Natural killer cell treated with Interleukin-12 subunit alpha and Interleukin-12 subunit beta and Interleukin-15 and Interleukin-18, amount 100 ng/mL, for 72 hours (primary cell): Measurements from ENCODE around the gene PPP1R1C. TPM values are rescaled to one million over a fixed set of nuclear protein-coding genes. Genes with fewer than 3 reads are reported as not detected.

Experiments used
- ATAC-seq, 2 donors: fragments of 150-1000 bp; cut with Tn5 transposase in 1 of 2; sonication (Bioruptor Pico), chemical (Tn5 transposase) in 1 of 2; 2 replicates each; pipeline ENCODE4 v1.10.0; 2021
- DNase-seq: peaks from one replicate; pipeline ENCODE4 v3.0.0; 2022; ENCODE audit warnings: low spot score
- H3K27ac Mint-ChIP-seq, 2 donors: 1 replicate in 1 of 2; 2 replicates in 1 of 2; pipeline ENCODE4 v1.8.0; 2022; ENCODE audit warnings: mixed read lengths in 2 of 2, mild to moderate bottlenecking in 1 of 2, moderate library complexity in 1 of 2
- H3K27me3 Mint-ChIP-seq, 2 donors: 1 replicate in 1 of 2; 2 replicates in 1 of 2; pipeline ENCODE4 v1.8.0; 2022; ENCODE audit warnings: mixed read lengths in 2 of 2
- H3K36me3 Mint-ChIP-seq: one replicate; pipeline ENCODE4 v1.8.0; 2022; ENCODE audit warnings: mixed read lengths
- H3K4me1 Mint-ChIP-seq, 2 donors: 1 replicate in 1 of 2; 2 replicates in 1 of 2; pipeline ENCODE4 v1.8.0; 2022; ENCODE audit warnings: low read depth in 2 of 2, mixed read lengths in 2 of 2, mild to moderate bottlenecking in 1 of 2
- H3K4me3 Mint-ChIP-seq: one replicate; pipeline ENCODE4 v1.8.0; 2022; ENCODE audit warnings: mixed read lengths
- H3K9me3 Mint-ChIP-seq: 2 replicates; pipeline ENCODE4 v1.8.0; 2022; ENCODE audit warnings: mixed read lengths
- total RNA-seq, 2 donors: library from RNA; stranded (reverse); gene quantifications; one replicate each; pipeline ENCODE4 v1.2.3, GENCODE V29; 2022

The PPP1R1C gene
- total RNA-seq, 2 donors from 2014 or later, result not detected

DNA sequence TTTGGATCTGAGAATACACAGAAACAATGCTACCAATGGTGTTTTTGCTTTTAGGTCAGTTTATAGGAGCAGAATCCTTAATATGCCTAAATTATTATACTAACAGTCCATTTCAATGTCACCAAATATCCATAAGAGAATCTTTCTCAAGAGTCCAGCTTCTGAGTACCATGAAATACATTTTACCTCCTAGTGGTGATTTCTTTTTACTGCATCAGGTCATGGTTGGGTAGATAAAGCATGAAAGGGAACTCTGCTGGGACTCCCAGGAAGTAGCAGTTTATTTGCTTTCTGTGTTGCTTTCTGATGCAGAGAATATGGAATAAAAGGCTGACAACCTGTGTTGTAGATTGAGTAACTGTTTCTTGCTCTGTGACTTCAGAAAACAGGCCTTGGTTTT is 115.6 kb downstream of the PPP1R1C start:
- DNase-seq (no peak), ATAC-seq (no peak)
- no peaks in the 10 kb centered on the region for H3K36me3 Mint-ChIP-seq
- no peak overlapping the region for H3K4me3 Mint-ChIP-seq
- peaks cover 0 to 4% of the 10 kb centered on the region in 2 donors for H3K27me3 Mint-ChIP-seq
- no peaks in the 10 kb centered on the region for H3K9me3 Mint-ChIP-seq
- no peak overlapping the region for H3K27ac Mint-ChIP-seq
- no peaks in the 10 kb centered on the region for H3K4me1 Mint-ChIP-seq

DNA sequence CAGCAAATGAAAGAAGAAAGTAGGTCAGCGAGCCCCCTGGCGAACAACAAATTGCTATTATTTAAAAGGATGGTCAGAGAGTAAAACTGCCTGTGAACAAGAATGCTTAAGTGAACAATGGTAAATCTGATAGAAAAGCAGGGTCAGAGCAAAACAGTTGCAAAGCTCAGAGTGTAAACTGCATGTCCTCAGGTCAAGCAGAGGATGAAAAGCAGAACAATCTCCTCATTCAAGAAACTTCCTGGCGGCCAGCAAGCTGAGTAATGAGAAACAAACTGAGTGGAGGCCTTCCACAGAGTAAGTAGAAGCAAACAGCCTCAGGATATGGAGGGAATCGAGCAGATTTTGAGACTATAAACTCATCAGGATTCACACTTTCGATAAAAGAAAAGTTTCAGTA is 117.9 kb downstream of the PPP1R1C start:
- Mint-ChIP-seq H3K27me3 (no peaks in the 10 kb centered on the region), H3K4me3 (no peak overlapping the region), H3K36me3 (no peaks in the 10 kb centered on the region), H3K27ac (no peak overlapping the region), H3K9me3 (no peaks in the 10 kb centered on the region), H3K4me1 (no peaks in the 10 kb centered on the region)
- no peak for DNase-seq
- no peak for ATAC-seq

DNA sequence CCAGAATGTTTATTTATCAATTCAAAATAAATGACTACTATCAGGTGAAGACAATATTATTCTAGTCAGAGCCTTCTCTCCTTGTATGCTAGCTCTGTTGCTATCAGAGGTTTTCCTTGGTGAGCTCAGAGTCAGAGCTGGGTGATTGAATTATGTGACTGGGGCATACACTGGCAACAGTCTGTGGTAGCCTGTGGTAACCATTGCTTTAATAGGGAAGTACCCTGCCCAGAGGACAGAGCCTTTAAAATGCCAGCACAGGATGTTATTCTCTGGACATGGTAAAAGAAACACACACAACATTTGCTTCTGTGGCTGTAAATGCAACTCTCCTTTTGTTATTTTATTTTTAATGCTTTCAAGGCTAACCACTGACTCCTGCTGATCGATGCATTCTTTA is 124.7 kb downstream of the PPP1R1C start:
- Mint-ChIP-seq H3K27me3 (no peaks in the 10 kb centered on the region), H3K9me3 (no peaks in the 10 kb centered on the region), H3K36me3 (no peaks in the 10 kb centered on the region), H3K4me3 (no peak overlapping the region), H3K27ac (no peak overlapping the region), H3K4me1 (no peaks in the 10 kb centered on the region)
- ATAC-seq (no peak), DNase-seq (no peak)

DNA sequence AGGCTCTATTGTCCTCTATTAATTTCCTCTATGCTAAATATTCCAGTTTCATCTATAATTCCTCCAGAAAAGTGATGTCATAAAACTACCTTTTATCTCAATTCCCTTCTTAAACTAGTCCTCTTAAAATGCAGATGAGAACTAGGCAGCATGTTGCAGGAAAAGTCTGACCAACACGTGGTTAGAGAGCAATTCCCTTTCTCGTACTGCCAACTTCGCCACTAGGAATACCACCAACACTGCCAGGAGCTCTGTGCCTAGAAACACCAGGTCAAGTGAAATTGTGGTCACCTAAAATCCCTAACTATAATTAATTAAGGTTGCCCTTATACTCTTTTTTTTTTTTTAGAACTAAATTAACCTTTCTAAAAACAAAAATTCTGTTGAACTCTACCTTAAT is 127.7 kb downstream of the PPP1R1C start:
- H3K27ac Mint-ChIP-seq, result no peak overlapping the region
- H3K36me3 Mint-ChIP-seq, result no peaks in the 10 kb centered on the region
- H3K4me1 Mint-ChIP-seq, result no peaks in the 10 kb centered on the region
- no peak for ATAC-seq
- no peak for DNase-seq
- peaks cover 3% of the 10 kb centered on the region for H3K9me3 Mint-ChIP-seq
- H3K4me3 Mint-ChIP-seq, result no peak overlapping the region
- no peaks in the 10 kb centered on the region for H3K27me3 Mint-ChIP-seq

DNA sequence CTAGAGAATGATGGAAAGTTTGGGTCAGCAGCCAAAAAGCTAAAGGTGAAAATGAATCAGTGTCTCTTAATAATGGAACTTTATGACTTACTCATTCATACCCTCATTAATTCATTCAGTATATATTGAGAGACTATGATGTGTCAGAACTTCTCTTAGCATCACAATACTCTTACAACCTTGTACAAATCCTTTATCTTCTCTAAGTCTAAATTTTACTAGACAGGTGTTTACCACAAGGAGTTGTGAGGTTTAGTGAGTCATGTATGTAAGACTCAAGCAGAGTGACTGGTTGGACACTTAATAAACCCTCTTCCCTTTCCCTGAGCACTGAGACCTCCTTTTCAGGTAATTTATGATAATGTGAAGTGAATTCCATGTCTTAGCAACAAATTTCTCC is 129.6 kb downstream of the PPP1R1C start:
- Mint-ChIP-seq H3K27ac (no peak overlapping the region), H3K9me3 (peaks cover 3% of the 10 kb centered on the region), H3K4me1 (no peaks in the 10 kb centered on the region), H3K36me3 (no peaks in the 10 kb centered on the region), H3K4me3 (no peak overlapping the region), H3K27me3 (no peaks in the 10 kb centered on the region)
- no peak for DNase-seq
- no peak for ATAC-seq

DNA sequence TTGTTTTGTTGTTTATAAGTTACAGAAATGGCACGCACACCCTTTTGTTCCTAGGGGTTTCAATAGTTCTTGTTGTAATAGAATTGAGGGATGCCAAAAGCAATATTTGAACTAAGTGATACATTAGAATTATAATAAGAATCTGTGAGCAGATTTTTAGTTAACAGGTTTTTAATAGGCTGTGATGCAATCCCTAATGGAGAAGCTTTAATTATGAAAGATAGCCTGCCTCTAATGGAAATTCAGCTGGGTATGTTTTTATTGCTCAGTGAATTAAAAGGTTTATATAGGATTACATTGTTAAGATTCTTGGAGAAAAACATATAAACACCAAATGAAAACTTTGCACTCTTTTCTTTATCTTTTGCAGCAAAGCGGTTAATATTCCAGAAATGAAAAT is 131.1 kb downstream of the PPP1R1C start:
- ATAC-seq, result no peak
- no peaks in the 10 kb centered on the region for H3K27me3 Mint-ChIP-seq

DNA sequence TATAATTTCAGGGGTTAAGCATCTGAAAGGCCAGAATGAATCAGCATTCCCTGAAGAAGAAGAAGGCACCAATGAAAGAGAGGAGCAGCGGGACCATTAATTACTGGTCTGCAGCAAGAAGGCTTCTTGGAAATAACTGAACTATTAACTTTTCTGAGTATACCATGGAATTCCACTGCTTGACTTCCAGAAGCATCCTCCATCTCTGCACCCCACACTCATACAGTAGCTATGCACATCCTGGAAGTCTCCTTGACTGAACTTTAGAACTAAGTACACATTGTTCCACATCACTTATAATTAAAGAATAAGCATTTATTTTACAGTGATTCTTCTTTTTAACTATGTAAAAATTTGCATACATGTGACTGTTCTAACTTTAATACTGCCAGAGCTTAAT is 131.5 kb downstream of the PPP1R1C start:
- Mint-ChIP-seq H3K4me3 (no peak overlapping the region), H3K27ac (no peak overlapping the region), H3K27me3 (no peaks in the 10 kb centered on the region), H3K9me3 (peaks cover 6% of the 10 kb centered on the region), H3K4me1 (no peaks in the 10 kb centered on the region), H3K36me3 (no peaks in the 10 kb centered on the region)
- no peak for DNase-seq
- no peak for ATAC-seq

More for the DNA sequence above, 131.1 kb downstream of the PPP1R1C start:
- DNase-seq, result no peak
- Mint-ChIP-seq H3K9me3 (peaks cover 5% of the 10 kb centered on the region), H3K27ac (no peak overlapping the region), H3K4me3 (no peak overlapping the region), H3K36me3 (no peaks in the 10 kb centered on the region), H3K4me1 (no peaks in the 10 kb centered on the region)

DNA sequence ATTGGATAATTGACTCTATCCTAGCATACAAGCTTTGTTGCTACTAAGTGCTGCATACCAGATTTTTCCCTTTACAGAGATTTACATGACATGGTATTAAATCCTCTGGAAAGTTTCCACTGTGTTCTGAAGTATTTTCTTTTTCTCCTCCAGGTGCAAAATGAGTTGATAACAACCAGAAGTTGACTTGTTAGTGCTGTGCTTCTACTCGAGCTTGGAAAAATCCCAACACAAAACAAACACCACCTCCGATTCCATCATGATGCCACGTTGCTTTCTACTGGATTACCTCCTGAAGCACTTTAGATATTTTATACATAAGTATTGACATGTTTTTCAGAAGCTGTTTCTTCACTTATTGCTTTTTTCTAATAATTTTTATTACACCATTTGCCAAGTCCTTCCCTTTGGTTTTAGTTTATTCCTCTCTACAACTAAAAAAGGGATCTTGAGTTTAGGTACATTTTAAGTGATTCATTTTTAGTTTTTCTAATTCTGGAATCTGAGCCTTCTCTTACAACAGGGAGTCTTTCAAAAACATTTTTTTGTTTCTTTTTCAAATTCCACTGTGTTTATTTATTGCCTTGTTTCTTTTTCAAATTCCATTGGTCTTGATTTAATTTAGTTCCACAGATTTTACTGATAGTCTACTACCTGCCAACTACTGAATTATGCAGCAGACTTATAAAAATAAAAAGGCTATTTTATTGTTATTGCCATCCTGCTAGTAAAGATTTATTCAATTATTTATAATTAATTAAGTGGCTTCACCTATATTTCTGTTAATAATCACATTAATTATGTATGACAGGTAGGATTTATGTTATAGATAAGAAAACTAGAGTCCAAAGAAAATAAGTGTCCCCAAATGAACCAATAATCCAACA is 143.4 kb downstream of the PPP1R1C start:
- H3K4me1 Mint-ChIP-seq, result no peaks in the 10 kb centered on the region
- DNase-seq (no peak), ATAC-seq (no peak)
- no peaks in the 10 kb centered on the region for H3K27me3 Mint-ChIP-seq
- H3K9me3 Mint-ChIP-seq, result no peaks in the 10 kb centered on the region
- H3K27ac Mint-ChIP-seq, result no peak overlapping the region
- no peaks in the 10 kb centered on the region for H3K36me3 Mint-ChIP-seq
- no peak overlapping the region for H3K4me3 Mint-ChIP-seq

DNA sequence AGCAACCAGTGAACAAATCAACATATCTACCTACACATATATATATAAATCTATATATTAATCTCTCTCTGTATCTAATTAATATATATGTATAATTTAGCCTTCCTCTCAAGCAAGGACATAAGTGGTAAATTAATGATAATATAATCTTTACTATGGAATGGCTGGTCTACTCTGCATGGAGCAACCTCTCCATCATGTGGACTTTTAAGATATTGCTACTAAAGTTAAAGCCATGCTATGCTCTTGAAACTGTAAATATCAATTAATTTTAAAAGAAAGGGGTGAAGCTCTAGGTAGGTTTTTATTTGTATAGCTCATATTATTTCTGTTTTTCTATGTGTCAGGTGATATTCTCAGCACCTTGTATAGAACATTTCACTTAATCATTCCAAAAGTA is 147.0 kb downstream of the PPP1R1C start:
- no peaks in the 10 kb centered on the region for H3K27me3 Mint-ChIP-seq
- no peaks in the 10 kb centered on the region for H3K4me1 Mint-ChIP-seq
- H3K4me3 Mint-ChIP-seq, result no peak overlapping the region
- DNase-seq (no peak), ATAC-seq (no peak)
- H3K36me3 Mint-ChIP-seq, result no peaks in the 10 kb centered on the region
- no peaks in the 10 kb centered on the region for H3K9me3 Mint-ChIP-seq
- H3K27ac Mint-ChIP-seq, result no peak overlapping the region

DNA sequence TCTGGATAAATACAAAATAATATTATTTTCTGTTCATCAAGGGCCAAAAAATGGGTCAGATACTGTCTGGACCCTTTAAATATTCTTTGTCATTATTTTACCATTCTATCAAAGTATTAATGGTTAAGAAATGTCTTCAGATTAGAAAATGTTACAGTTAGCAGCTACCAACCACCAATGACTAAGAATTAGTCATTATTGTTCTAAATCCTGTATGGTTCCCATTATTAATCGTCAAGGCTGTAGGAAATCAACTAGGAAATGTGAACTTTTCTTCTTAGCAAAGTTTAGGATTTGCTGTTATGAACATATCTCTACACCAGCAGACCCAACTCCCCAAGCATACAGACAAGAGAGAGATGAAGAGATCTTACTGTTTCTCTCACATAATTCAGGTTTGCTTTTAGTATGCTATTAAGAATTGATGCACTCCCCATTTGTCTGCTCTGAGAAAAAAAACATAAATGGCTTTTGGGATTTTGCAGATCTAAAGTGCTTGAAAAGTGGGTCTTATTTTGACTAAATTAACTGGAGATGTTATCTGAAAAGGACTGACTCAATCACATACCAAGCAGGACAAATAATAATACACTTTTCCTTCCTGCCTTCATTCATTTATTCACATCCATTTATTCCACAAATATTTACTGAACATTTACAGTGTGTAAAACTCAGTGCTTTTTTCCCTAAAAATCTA is 147.7 kb downstream of the PPP1R1C start:
- no peak overlapping the region for H3K27ac Mint-ChIP-seq
- no peak overlapping the region for H3K4me3 Mint-ChIP-seq
- DNase-seq, result no peak
- H3K4me1 Mint-ChIP-seq, result no peaks in the 10 kb centered on the region
- no peak for ATAC-seq
- H3K36me3 Mint-ChIP-seq, result no peaks in the 10 kb centered on the region
- H3K27me3 Mint-ChIP-seq, result peaks cover 0 to 7% of the 10 kb centered on the region in 2 donors
- no peaks in the 10 kb centered on the region for H3K9me3 Mint-ChIP-seq

DNA sequence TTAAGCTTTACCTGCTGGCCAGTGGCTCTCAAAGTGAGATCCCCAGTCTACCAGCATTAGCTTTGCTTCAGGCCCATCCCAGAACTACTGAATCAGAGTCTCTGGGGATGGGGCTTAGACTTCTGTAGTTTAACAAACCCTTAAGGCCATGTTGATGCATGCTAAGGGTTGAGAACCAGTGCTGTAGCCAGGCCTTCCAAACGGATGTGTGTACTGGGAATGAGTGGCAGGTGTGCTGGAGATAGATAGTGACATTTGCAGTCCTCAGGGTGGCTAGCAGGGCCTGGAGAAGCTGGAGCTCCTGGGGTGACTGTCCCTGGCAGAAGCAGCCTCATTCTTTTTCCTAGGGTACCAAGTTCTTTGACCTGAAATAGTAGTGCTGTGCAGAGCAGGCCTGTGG is 148.5 kb downstream of the PPP1R1C start:
- no peaks in the 10 kb centered on the region for H3K4me1 Mint-ChIP-seq
- no peak overlapping the region for H3K27ac Mint-ChIP-seq
- ATAC-seq (peak; percentile 9 to 36), DNase-seq (no peak)
- no peak overlapping the region for H3K4me3 Mint-ChIP-seq
- peaks cover 0 to 7% of the 10 kb centered on the region in 2 donors for H3K27me3 Mint-ChIP-seq
- no peaks in the 10 kb centered on the region for H3K36me3 Mint-ChIP-seq
- no peaks in the 10 kb centered on the region for H3K9me3 Mint-ChIP-seq

DNA sequence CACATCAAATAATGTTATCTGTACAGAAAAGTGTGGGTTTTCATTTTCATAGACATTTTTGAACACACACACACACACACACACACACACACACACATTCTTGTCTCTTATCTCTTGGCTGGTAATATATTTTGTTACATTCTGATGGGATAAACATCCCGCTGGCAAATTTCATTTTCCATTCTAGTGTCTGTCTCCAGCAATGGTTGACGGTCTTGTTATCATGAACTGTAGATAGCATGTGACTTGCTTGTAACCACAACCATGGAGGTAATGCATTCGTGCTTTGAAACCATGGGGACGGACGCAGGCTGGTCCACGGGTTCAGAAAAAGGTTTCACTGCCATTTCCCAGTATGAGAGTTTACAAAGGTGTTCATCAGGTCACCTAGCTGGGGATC is 156.4 kb downstream of the PPP1R1C start:
- H3K4me3 Mint-ChIP-seq, result no peak overlapping the region
- no peaks in the 10 kb centered on the region for H3K4me1 Mint-ChIP-seq
- H3K27me3 Mint-ChIP-seq, result peaks cover 0 to 7% of the 10 kb centered on the region in 2 donors
- ATAC-seq, result no peak
- no peak overlapping the region for H3K27ac Mint-ChIP-seq
- no peak for DNase-seq
- no peaks in the 10 kb centered on the region for H3K9me3 Mint-ChIP-seq
- H3K36me3 Mint-ChIP-seq, result no peaks in the 10 kb centered on the region

DNA sequence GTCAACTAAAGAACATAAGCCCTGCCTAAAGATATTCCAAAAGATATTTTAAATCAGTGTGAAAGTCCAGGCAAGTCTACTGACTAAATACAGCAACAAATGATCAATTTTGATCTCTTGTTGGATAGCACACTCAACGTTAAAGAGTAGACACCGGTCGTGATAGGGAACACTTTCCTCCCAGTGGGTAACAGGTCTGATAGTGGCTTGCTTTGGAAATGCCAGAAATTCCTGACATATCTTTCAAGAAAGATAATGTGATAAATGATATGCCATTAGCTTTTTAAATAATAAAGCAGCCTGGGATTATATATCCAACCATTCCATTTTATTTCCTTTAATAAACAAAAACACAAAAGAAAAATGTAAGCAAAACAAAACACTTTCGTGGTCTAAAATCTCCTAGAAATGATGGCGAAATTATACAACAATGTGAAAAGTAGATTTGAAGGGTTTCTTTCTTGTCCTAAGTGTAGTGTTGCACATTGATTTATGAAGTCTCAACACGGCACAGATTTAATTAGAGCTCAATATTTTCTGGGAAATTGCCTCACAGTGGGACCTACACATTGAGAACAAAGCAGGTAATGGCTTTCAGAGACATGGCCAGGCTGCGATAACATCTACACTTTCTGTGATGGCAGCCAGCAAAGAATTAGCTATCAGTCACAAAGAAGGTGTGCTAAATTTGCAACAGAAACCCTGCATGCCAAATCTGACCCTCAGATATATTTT is 158.6 kb downstream of the PPP1R1C start:
- ATAC-seq (no peak), DNase-seq (no peak)
- no peaks in the 10 kb centered on the region for H3K27me3 Mint-ChIP-seq
- H3K27ac Mint-ChIP-seq, result no peak overlapping the region
- H3K4me1 Mint-ChIP-seq, result no peaks in the 10 kb centered on the region
- no peak overlapping the region for H3K4me3 Mint-ChIP-seq
- no peaks in the 10 kb centered on the region for H3K36me3 Mint-ChIP-seq
- H3K9me3 Mint-ChIP-seq, result no peaks in the 10 kb centered on the region

DNA sequence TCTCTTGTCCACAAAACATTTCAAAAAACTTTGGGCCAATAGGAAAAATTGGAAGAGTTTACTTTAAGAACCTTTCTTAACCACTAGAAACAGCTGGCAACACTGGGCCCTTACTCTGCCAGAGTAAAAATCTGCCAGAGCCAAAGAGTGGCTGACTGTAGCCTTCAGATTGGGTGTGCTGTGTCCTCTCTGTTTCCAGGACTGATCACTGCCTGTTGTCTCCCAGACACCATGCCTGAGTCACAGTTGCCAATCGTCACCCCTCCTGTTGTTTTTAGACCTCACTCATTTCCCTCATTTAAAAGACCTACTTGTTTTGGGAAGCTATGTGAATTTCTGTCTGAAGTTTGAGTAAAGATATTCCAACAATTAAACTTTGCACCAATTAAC is 159.1 kb downstream of the PPP1R1C start:
- Mint-ChIP-seq H3K4me1 (no peaks in the 10 kb centered on the region), H3K36me3 (no peaks in the 10 kb centered on the region), H3K4me3 (no peak overlapping the region), H3K27ac (no peak overlapping the region), H3K9me3 (no peaks in the 10 kb centered on the region), H3K27me3 (no peaks in the 10 kb centered on the region)
- ATAC-seq (no peak), DNase-seq (no peak)
